K562 (cell line): Measurements from ENCODE around the gene PHKG1. TPM values are rescaled to one million over a fixed set of nuclear protein-coding genes. Genes with fewer than 3 reads are reported as not detected.
A peak's percentile ranks its signal among the peaks of the same experiment; 100 is the strongest.

Experiments used
- ATAC-seq: fragments of 200-7000 bp; cut with Tn5 transposase; 3 replicates; pipeline ENCODE4 v1.9.1; 2020; ENCODE audit warnings: moderate library complexity
- BruUV-seq: library from RNA; stranded (reverse); fragments of 400-500 nt; replicated peaks from 2 replicates; lab custom pipeline; 2021; lab: Mats Ljungman, UMichigan
- CTCF ChIA-PET: fragments of 300-600 bp; formaldehyde crosslinking; extraction: SDS; loops from one replicate; lab custom pipeline; 2021; ENCODE audit warnings: low intra/inter-chr PET ratio; lab: Yijun Ruan, JAX
- POLR2A ChIA-PET: fragments of 300-600, 350-650 bp; sonication (Branson Sonifier 250); formaldehyde crosslinking; extraction: SDS; loops from one replicate; lab custom pipeline; 2021; ENCODE audit warnings: antibody characterized with exemption, inconsistent platforms; lab: Yijun Ruan, JAX
- DNase-seq, 4 experiments: peaks; one replicate each; pipeline versions ENCODE4 v3.0.0 to v3.0.0-alpha.2; 2011 to 2018; ENCODE audit warnings: low spot score in 3 of 4, mixed read lengths in 3 of 4; ENCODE audit errors: extremely low read depth in 1 of 4
- FAIRE-seq: peaks from 2 replicates; lab custom pipeline; 2011; peaks lifted over from hg19 to GRCh38; lab: Jason Lieb, UNC
- H2AFZ ChIP-seq: 2 replicates; pipeline ENCODE4 v1.6.0; 2011; ENCODE audit warnings: low read depth, low read length, control low read depth, inconsistent platforms
- H3K27ac ChIP-seq: fragments of 200-600 bp; 3 replicates; pipeline ENCODE4 v1.8.0; 2011; ENCODE audit warnings: low read depth, mild to moderate bottlenecking, control low read depth, inconsistent platforms, low read length, moderate library complexity, mixed read lengths; ENCODE audit errors: extremely low read depth
- H3K27me3 ChIP-seq, 2 experiments: fragments of 300-600 bp in 1 of 2; 2 replicates in 1 of 2; 3 replicates in 1 of 2; pipeline versions ENCODE4 v1.6.0 to v1.8.0; 2011; ENCODE audit warnings: inconsistent platforms in 2 of 2, low read length in 2 of 2, mild to moderate bottlenecking in 1 of 2, mixed read lengths in 1 of 2, moderate library complexity in 1 of 2; ENCODE audit not compliant: control insufficient read depth in 2 of 2, insufficient read depth in 2 of 2
- H3K36me3 ChIP-seq: fragments of 300-600 bp; 3 replicates; pipeline ENCODE4 v1.8.0; 2011; ENCODE audit warnings: mild to moderate bottlenecking, low read length, inconsistent platforms; ENCODE audit not compliant: control insufficient read depth, insufficient read depth
- H3K4me1 ChIP-seq, 2 experiments: fragments of 200-600 bp in 1 of 2; replicated peaks in 1 of 2; 2 replicates in 1 of 2; 3 replicates in 1 of 2; pipeline versions ENCODE4 v1.5.1 to v1.8.0; 2011; ENCODE audit warnings: inconsistent platforms in 2 of 2, low read length in 2 of 2, mild to moderate bottlenecking in 1 of 2, mixed read lengths in 1 of 2, moderate library complexity in 1 of 2; ENCODE audit not compliant: control insufficient read depth in 2 of 2, insufficient read depth in 2 of 2
- H3K4me2 ChIP-seq: 2 replicates; pipeline ENCODE4 v1.6.1; 2011; ENCODE audit warnings: low read length, control low read depth, inconsistent platforms, mixed read lengths; ENCODE audit not compliant: insufficient read depth
- H3K4me3 ChIP-seq: fragments of 200-600 bp; sonication (generic), shearing (Covaris generic); 2 replicates; pipeline ENCODE4 v1.5.1; 2016; ENCODE audit warnings: control low read depth, inconsistent platforms
- H3K79me2 ChIP-seq: fragments of 200-600 bp; 3 replicates; pipeline ENCODE4 v1.8.0; 2011; ENCODE audit warnings: low read length, inconsistent platforms; ENCODE audit not compliant: control insufficient read depth, insufficient read depth
- H3K9ac ChIP-seq, 2 experiments: 2 replicates each; pipeline versions ENCODE4 v1.6.0 to v1.6.1; 2011; ENCODE audit warnings: low read depth in 2 of 2, low read length in 2 of 2, control low read depth in 1 of 2, inconsistent platforms in 1 of 2, mild to moderate bottlenecking in 1 of 2, mixed read lengths in 1 of 2; ENCODE audit not compliant: insufficient read depth in 1 of 2
- H3K9me1 ChIP-seq: one replicate; pipeline ENCODE4 v1.6.0; 2011; ENCODE audit warnings: inconsistent platforms, mild to moderate bottlenecking, low read length, moderate library complexity; ENCODE audit not compliant: control insufficient read depth, insufficient read depth
- H3K9me3 ChIP-seq: replicated peaks from 2 replicates; pipeline ENCODE4 v1.5.1; 2011; ENCODE audit warnings: low read depth, low read length, inconsistent platforms; ENCODE audit not compliant: control insufficient read depth, insufficient read depth
- H4K20me1 ChIP-seq: replicated peaks from 2 replicates; pipeline ENCODE4 v1.6.1; 2011; ENCODE audit warnings: low read length, inconsistent platforms, mixed read lengths; ENCODE audit not compliant: control insufficient read depth, insufficient read depth
- DPF2 ChIP-seq: fragments of 450-650 bp; IDR thresholded peaks from 2 replicates; pipeline ENCODE4 v1.6.1; 2016
- MAFG ChIP-seq: fragments of 450-650 bp; conservative IDR thresholded peaks from 2 replicates; pipeline ENCODE4 v1.6.1; 2016; ENCODE audit warnings: missing genetic modification characterization, missing compliant biosample characterization
- POLR2A ChIP-seq: fragments of 450-650 bp; conservative IDR thresholded peaks from 2 replicates; pipeline ENCODE4 v1.6.1; 2016
- PTBP1 ChIP-seq: fragments of 200-400 bp; formaldehyde crosslinking; IDR thresholded peaks from 2 replicates; pipeline ENCODE4 v1.6.1; 2017; ENCODE audit warnings: low read depth, low read length
- RBFOX2 ChIP-seq: fragments of 200-400 bp; formaldehyde crosslinking; IDR thresholded peaks from 2 replicates; pipeline ENCODE4 v1.6.1; 2017; ENCODE audit warnings: low read depth, mild to moderate bottlenecking, low read length, moderate library complexity
- SIN3A ChIP-seq, 2 experiments: fragments of 150-350 bp in 1 of 2; IDR thresholded peaks; 2 replicates each; pipeline ENCODE4 v1.6.1; 2011 to 2016; ENCODE audit warnings: borderline replicate concordance in 2 of 2, low read depth in 2 of 2, low read length in 2 of 2, mild to moderate bottlenecking in 2 of 2, moderate library complexity in 2 of 2; ENCODE audit not compliant: control insufficient read depth in 1 of 2
- ZFP30 ChIP-seq: fragments of 250-450 bp; sonication (Bioruptor Pico); IDR thresholded peaks from 2 replicates; pipeline ENCODE4 v1.8.0; 2022; ENCODE audit warnings: moderate library complexity, mild to moderate bottlenecking, inconsistent platforms, borderline replicate concordance
- ZNF384 ChIP-seq: IDR thresholded peaks from 2 replicates; pipeline ENCODE4 v1.6.1; 2012; ENCODE audit warnings: low read depth, low read length, improper control_type of control experiment
- WGBS: fragments of 100-300 bp; shearing (Covaris generic); methylation state at CpG from one replicate; pipeline ENCODE4 v1.1.6; 2016; ENCODE audit warnings: low coverage, mixed read lengths; ENCODE audit not compliant: insufficient coverage; ENCODE audit errors: missing lambda C conversion rate; 5-methylcytosine and 5-hydroxymethylcytosine counted together
- in situ Hi-C: fragments of 300-500 bp; cut with MboI; formaldehyde crosslinking; loops from 4 replicates; pipeline ENCODE4 v1.15.0; 2018; ENCODE audit warnings: inconsistent platforms, mixed read lengths
- intact Hi-C: fragments of 100-400 bp; cut with micrococcal nuclease; formaldehyde crosslinking; loops from 2 replicates; pipeline ENCODE4 v1.14.2; 2022
- polyA plus RNA-seq, 8 experiments: library from polyadenylated mRNA; depleted of rRNA in 4 of 8; stranded (reverse) in 5 of 8; unstranded in 3 of 8; fragments of >200 nt; fragmentation: Nextera tagmentation in 2 of 8; fragmentation: Illumina TruSeq in 1 of 8; extraction: Ambion mirVana in 2 of 8; extraction: Trizol in 1 of 8; gene quantifications; 2 replicates each; pipeline versions ENCODE4 v1.2.1 to v1.2.3, GENCODE V29; 2011 to 2014; ENCODE audit warnings: inconsistent platforms in 1 of 8, missing spikeins in 1 of 8
- total RNA-seq, 7 experiments: library from RNA; depleted of rRNA in 6 of 7; stranded (reverse); fragments of >200 nt in 6 of 7; fragmentation: Illumina TruSeq in 2 of 7; extraction: Trizol in 2 of 7; gene quantifications; 2 replicates each; pipeline versions ENCODE4 v1.2.1 to v1.2.3, GENCODE V29; 2011 to 2021; ENCODE audit warnings: low replicate concordance in 1 of 7
- TF ChIP-seq, protein P1 (sequence below): fragments of 200-600 bp; sonication (generic); IDR thresholded peaks from one replicate; pipeline ENCODE4 v1.6.1; 2012; ENCODE audit warnings: mild to moderate bottlenecking, low read depth, low read length, inconsistent platforms
- TF ChIP-seq, protein P2 (sequence below): fragments of 250-450 bp; sonication (Bioruptor Pico); IDR thresholded peaks from 2 replicates; pipeline ENCODE4 v1.5.0; 2022; ENCODE audit warnings: mild to moderate bottlenecking

Gene PHKG1
- total and polyA plus RNA-seq, 9 of the 15 experiments (the other 6 are each of a cell fraction or from before 2014, with no cell fraction given): 0.10 to 0.83 (median 0.46) TPM

DNA sequence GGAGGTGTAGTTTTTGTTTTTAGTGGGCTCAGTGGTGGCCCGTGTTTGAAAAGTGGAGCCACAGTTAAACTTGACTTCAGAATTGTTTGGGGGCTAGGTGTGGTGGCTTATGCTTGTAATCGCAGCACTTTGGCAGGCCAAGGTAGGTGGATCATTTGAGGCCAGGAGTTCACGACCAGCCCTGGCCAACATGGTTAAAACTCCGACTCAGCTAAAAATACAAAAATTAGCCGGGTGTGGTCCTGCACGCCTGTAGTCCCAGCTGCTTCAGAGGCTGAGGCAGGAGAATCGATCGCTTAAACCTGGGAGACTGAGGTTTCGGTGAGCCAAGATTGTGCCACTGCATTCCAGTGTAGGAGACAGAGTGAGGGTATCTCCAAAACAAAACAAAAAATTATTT is 39.4 kb downstream of the PHKG1 start:
- FAIRE-seq: no peak
- no peak for ATAC-seq
- H3K36me3 ChIP-seq: peaks cover 57% of the 10 kb centered on the region
- TF ChIP-seq ZFP30 (CRISPR knock-in tag) (no peak), MAFG (tag) (peak; percentile 51; the same call in 1 of the 2 replicates), PTBP1 (no peak), SIN3A (IDR thresholded peaks at IDR 0.05; ENCODE audit: borderline replicate concordance in 2 of 2, control insufficient read depth in 1 of 2, low read depth in 2 of 2, low read length in 2 of 2) (no peak), DPF2 (no peak), ZNF384 (no peak), POLR2A (no peak), RBFOX2 (0 out of 2 replicates have a peak, but pooled peaks have one; percentile 16)
- TF ChIP-seq, protein P1, sequence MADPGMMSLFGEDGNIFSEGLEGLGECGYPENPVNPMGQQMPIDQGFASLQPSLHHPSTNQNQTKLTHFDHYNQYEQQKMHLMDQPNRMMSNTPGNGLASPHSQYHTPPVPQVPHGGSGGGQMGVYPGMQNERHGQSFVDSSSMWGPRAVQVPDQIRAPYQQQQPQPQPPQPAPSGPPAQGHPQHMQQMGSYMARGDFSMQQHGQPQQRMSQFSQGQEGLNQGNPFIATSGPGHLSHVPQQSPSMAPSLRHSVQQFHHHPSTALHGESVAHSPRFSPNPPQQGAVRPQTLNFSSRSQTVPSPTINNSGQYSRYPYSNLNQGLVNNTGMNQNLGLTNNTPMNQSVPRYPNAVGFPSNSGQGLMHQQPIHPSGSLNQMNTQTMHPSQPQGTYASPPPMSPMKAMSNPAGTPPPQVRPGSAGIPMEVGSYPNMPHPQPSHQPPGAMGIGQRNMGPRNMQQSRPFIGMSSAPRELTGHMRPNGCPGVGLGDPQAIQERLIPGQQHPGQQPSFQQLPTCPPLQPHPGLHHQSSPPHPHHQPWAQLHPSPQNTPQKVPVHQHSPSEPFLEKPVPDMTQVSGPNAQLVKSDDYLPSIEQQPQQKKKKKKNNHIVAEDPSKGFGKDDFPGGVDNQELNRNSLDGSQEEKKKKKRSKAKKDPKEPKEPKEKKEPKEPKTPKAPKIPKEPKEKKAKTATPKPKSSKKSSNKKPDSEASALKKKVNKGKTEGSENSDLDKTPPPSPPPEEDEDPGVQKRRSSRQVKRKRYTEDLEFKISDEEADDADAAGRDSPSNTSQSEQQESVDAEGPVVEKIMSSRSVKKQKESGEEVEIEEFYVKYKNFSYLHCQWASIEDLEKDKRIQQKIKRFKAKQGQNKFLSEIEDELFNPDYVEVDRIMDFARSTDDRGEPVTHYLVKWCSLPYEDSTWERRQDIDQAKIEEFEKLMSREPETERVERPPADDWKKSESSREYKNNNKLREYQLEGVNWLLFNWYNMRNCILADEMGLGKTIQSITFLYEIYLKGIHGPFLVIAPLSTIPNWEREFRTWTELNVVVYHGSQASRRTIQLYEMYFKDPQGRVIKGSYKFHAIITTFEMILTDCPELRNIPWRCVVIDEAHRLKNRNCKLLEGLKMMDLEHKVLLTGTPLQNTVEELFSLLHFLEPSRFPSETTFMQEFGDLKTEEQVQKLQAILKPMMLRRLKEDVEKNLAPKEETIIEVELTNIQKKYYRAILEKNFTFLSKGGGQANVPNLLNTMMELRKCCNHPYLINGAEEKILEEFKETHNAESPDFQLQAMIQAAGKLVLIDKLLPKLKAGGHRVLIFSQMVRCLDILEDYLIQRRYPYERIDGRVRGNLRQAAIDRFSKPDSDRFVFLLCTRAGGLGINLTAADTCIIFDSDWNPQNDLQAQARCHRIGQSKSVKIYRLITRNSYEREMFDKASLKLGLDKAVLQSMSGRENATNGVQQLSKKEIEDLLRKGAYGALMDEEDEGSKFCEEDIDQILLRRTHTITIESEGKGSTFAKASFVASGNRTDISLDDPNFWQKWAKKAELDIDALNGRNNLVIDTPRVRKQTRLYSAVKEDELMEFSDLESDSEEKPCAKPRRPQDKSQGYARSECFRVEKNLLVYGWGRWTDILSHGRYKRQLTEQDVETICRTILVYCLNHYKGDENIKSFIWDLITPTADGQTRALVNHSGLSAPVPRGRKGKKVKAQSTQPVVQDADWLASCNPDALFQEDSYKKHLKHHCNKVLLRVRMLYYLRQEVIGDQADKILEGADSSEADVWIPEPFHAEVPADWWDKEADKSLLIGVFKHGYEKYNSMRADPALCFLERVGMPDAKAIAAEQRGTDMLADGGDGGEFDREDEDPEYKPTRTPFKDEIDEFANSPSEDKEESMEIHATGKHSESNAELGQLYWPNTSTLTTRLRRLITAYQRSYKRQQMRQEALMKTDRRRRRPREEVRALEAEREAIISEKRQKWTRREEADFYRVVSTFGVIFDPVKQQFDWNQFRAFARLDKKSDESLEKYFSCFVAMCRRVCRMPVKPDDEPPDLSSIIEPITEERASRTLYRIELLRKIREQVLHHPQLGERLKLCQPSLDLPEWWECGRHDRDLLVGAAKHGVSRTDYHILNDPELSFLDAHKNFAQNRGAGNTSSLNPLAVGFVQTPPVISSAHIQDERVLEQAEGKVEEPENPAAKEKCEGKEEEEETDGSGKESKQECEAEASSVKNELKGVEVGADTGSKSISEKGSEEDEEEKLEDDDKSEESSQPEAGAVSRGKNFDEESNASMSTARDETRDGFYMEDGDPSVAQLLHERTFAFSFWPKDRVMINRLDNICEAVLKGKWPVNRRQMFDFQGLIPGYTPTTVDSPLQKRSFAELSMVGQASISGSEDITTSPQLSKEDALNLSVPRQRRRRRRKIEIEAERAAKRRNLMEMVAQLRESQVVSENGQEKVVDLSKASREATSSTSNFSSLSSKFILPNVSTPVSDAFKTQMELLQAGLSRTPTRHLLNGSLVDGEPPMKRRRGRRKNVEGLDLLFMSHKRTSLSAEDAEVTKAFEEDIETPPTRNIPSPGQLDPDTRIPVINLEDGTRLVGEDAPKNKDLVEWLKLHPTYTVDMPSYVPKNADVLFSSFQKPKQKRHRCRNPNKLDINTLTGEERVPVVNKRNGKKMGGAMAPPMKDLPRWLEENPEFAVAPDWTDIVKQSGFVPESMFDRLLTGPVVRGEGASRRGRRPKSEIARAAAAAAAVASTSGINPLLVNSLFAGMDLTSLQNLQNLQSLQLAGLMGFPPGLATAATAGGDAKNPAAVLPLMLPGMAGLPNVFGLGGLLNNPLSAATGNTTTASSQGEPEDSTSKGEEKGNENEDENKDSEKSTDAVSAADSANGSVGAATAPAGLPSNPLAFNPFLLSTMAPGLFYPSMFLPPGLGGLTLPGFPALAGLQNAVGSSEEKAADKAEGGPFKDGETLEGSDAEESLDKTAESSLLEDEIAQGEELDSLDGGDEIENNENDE: no peak
- TF ChIP-seq, protein P2, sequence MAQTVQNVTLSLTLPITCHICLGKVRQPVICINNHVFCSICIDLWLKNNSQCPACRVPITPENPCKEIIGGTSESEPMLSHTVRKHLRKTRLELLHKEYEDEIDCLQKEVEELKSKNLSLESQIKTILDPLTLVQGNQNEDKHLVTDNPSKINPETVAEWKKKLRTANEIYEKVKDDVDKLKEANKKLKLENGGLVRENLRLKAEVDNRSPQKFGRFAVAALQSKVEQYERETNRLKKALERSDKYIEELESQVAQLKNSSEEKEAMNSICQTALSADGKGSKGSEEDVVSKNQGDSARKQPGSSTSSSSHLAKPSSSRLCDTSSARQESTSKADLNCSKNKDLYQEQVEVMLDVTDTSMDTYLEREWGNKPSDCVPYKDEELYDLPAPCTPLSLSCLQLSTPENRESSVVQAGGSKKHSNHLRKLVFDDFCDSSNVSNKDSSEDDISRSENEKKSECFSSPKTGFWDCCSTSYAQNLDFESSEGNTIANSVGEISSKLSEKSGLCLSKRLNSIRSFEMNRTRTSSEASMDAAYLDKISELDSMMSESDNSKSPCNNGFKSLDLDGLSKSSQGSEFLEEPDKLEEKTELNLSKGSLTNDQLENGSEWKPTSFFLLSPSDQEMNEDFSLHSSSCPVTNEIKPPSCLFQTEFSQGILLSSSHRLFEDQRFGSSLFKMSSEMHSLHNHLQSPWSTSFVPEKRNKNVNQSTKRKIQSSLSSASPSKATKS (CRISPR knock-in tag): no peak

More for the DNA sequence above, 39.4 kb downstream of the PHKG1 start:
- ChIA-PET POLR2A (interaction anchor here (0.6 to 1.9 kb wide), 4 partner anchors 9 to 62 kb away, joined by 3 to 12 read pairs (median 7); partner anchors contain the start of gene SUMF2), CTCF (no interaction called here)
- no peaks in the 10 kb centered on the region for H3K9me3 ChIP-seq
- BruUV-seq: no TSS peak
- WGBS: 47% methylated on average over 9 of the region's 9 CpGs
- peaks cover 86% of the 10 kb centered on the region for H3K79me2 ChIP-seq
- peak overlapping the region; percentile 78 to 94; a peak in 3 of 4 replicates for H3K9ac ChIP-seq
- H3K4me1 ChIP-seq: peaks cover 18 to 22% of the 10 kb centered on the region in 2 experiments
- no peaks in the 10 kb centered on the region for H3K9me1 ChIP-seq
- H2AFZ ChIP-seq: no peak overlapping the region
- no peak for DNase-seq
- H3K4me3 ChIP-seq: peak overlapping the region; percentile 82
- H3K27ac ChIP-seq: peak overlapping the region; percentile 92
- intact Hi-C loops: no loop called here
- H3K4me2 ChIP-seq: peak overlapping the region; percentile 92
- no peaks in the 10 kb centered on the region for H4K20me1 ChIP-seq
- in situ Hi-C loops: no loop called here
- no peaks in the 10 kb centered on the region for H3K27me3 ChIP-seq
